ENCODE data around the gene PRDM16. TPM values are rescaled to one million over a fixed set of nuclear protein-coding genes. Genes with fewer than 3 reads are reported as not detected.

PRDM16 gene
- total RNA-seq, 1 experiment from 2014 or later = 0.09 TPM

DNA sequence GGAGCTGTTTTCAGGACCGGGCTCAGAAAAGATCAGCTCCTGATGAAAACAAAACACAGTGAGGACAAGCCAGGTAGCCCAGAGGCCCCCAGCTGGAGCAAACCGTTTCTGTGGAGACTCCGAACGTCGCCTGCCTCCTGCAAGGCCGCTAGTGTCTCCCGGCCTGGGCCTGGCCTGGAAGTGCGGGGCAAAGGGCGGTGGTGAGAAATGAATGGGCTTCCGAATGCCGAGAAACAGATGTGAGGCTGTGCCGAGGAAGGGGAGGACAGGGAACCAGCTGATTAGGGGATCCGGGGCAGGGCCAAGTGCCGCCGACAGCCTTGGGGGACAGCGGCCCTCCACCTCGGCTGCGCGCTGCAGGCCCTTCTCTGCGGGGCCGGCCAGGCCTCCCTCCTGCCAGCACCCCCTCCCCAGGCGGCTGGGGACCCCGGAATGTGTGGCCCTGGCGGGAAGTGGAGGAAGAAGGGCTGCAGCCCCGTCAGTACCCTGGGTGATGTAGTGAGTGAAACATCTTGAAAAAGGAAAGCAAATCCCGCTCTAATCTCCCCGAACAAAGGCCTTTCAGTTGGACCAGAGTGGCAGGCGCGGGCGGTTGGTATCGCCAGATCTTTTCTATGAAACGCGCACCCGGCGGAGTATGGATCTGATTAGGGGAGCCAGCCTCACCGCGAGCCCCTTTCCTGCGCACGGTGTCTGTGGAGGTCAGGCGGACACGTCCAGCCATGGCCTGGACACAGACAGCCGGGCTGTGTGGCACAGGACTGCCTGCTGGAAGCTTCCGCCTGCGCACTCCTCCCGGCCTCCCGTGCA, 52.6 kb downstream of the PRDM16 start:
- peaks cover 13% of the 10 kb centered on the region for H3K27me3 Mint-ChIP-seq (ENCODE audit: unreplicated experiment)
- no TSS peak for BruUV-seq (replicated peaks)

DNA sequence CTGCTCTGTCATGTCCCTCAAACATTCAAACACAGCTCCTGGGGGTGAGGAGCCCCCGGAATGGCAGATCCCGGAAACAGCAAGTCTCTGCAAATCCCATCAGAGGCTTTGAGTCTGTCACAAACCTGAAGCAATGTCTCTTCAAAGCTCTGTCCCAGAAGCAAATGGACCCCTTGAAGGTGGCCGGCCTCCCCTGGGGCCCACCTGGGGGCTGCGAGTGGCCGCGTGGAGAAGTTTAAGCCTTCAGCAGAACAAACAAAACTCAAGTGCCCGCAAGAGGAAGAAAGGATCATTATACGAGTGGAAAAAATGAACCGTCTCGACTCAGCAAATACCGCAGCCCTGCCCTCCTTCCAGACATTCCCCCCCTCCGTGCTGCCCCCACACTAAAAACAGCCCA, 53.3 kb downstream of the PRDM16 start:
- no peaks in the 10 kb centered on the region for H3K4me1 Mint-ChIP-seq (ENCODE audit: low read depth, unreplicated experiment)
- TF ChIP-seq, protein P1, sequence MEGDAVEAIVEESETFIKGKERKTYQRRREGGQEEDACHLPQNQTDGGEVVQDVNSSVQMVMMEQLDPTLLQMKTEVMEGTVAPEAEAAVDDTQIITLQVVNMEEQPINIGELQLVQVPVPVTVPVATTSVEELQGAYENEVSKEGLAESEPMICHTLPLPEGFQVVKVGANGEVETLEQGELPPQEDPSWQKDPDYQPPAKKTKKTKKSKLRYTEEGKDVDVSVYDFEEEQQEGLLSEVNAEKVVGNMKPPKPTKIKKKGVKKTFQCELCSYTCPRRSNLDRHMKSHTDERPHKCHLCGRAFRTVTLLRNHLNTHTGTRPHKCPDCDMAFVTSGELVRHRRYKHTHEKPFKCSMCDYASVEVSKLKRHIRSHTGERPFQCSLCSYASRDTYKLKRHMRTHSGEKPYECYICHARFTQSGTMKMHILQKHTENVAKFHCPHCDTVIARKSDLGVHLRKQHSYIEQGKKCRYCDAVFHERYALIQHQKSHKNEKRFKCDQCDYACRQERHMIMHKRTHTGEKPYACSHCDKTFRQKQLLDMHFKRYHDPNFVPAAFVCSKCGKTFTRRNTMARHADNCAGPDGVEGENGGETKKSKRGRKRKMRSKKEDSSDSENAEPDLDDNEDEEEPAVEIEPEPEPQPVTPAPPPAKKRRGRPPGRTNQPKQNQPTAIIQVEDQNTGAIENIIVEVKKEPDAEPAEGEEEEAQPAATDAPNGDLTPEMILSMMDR (IDR thresholded peaks at IDR 0.05; ENCODE audit: unreplicated experiment) = no peak
- H3K27ac Mint-ChIP-seq (ENCODE audit: unreplicated experiment) = no peak overlapping the region
- intact Hi-C loops (cut with micrococcal nuclease; ENCODE audit: unreplicated experiment) = no loop called here
- no peaks in the 10 kb centered on the region for H3K9me3 Mint-ChIP-seq (ENCODE audit: low read depth, unreplicated experiment)
- BruUV-seq (replicated peaks) = no TSS peak
- no peak overlapping the region for H3K4me3 Mint-ChIP-seq (ENCODE audit: low read depth, unreplicated experiment)
- no peaks in the 10 kb centered on the region for H3K36me3 Mint-ChIP-seq (ENCODE audit: insufficient read depth, unreplicated experiment)
- peaks cover 13% of the 10 kb centered on the region for H3K27me3 Mint-ChIP-seq (ENCODE audit: unreplicated experiment)
- CTCF ChIA-PET = no interaction called here
- no peak for DNase-seq

More for the DNA sequence above, 52.6 kb downstream of the PRDM16 start:
- CTCF ChIA-PET = no interaction called here
- Mint-ChIP-seq H3K4me1 (ENCODE audit: low read depth, unreplicated experiment) (no peaks in the 10 kb centered on the region), H3K27ac (ENCODE audit: unreplicated experiment) (no peak overlapping the region), H3K36me3 (ENCODE audit: insufficient read depth, unreplicated experiment) (no peaks in the 10 kb centered on the region), H3K9me3 (ENCODE audit: low read depth, unreplicated experiment) (no peaks in the 10 kb centered on the region), H3K4me3 (ENCODE audit: low read depth, unreplicated experiment) (no peak overlapping the region)
- DNase-seq = no peak
- intact Hi-C loops (cut with micrococcal nuclease; ENCODE audit: unreplicated experiment) = no loop called here
- TF ChIP-seq, protein P1 (IDR thresholded peaks at IDR 0.05; ENCODE audit: unreplicated experiment) = no peak

DNA sequence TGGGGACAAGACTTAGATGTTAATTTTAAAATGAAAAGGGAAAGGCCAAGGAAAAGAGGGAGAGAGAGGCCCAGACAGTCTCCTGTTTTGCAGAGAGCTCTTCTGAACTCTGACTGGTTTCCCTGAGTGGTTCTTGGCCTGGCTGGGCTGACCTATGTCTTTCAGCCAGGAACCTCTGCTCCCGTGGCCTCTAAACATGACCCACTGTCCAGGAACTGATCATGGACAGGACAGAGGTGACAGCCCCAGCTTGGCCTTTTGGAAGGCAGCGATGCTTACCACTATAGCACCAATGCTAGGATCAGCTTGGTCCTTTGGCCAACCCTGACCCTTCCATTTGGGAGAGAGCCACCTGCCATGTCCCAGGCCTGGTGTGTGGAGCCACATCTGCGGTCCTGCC, 55.2 kb downstream of the PRDM16 start:
- Mint-ChIP-seq H3K36me3 (ENCODE audit: insufficient read depth, unreplicated experiment) (no peaks in the 10 kb centered on the region), H3K9me3 (ENCODE audit: low read depth, unreplicated experiment) (no peaks in the 10 kb centered on the region), H3K4me1 (ENCODE audit: low read depth, unreplicated experiment) (no peaks in the 10 kb centered on the region), H3K27ac (ENCODE audit: unreplicated experiment) (no peak overlapping the region), H3K27me3 (ENCODE audit: unreplicated experiment) (peaks cover 28% of the 10 kb centered on the region), H3K4me3 (ENCODE audit: low read depth, unreplicated experiment) (no peak overlapping the region)
- no peak for DNase-seq
- no TSS peak for BruUV-seq (replicated peaks)
- CTCF ChIA-PET = no interaction called here
- intact Hi-C loops (cut with micrococcal nuclease; ENCODE audit: unreplicated experiment) = no loop called here
- TF ChIP-seq, protein P1 (IDR thresholded peaks at IDR 0.05; ENCODE audit: unreplicated experiment) = no peak

DNA sequence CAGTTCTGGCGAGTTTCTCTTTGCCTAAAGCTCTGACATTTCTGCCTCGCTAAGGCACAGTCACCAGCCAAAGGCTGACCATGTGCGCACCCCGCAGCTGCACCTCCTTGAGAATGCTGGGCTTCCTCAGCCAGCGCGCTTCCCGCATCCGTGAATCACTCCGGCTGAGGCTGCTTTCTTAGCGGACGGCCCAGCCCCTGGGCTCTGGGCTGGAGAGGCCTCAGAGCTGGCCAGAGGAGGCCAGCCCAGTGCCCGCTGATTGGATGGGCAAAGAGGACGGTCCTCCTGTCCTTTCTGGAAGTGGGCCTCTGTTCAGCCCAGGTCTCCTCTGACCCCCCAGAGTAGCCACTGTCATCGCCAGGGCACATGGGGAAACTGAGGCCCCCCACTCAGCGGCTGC, 56.1 kb downstream of the PRDM16 start:
- intact Hi-C loops (cut with micrococcal nuclease; ENCODE audit: unreplicated experiment) = no loop called here
- TF ChIP-seq, protein P1 (IDR thresholded peaks at IDR 0.05; ENCODE audit: unreplicated experiment) = no peak
- Mint-ChIP-seq H3K9me3 (ENCODE audit: low read depth, unreplicated experiment) (no peaks in the 10 kb centered on the region), H3K4me3 (ENCODE audit: low read depth, unreplicated experiment) (no peak overlapping the region), H3K27ac (ENCODE audit: unreplicated experiment) (no peak overlapping the region), H3K36me3 (ENCODE audit: insufficient read depth, unreplicated experiment) (no peaks in the 10 kb centered on the region), H3K27me3 (ENCODE audit: unreplicated experiment) (peaks cover 34% of the 10 kb centered on the region), H3K4me1 (ENCODE audit: low read depth, unreplicated experiment) (no peaks in the 10 kb centered on the region)
- CTCF ChIA-PET = no interaction called here
- no TSS peak for BruUV-seq (replicated peaks)
- no peak for DNase-seq
